Smooth muscle cell (in vitro differentiated cells): ENCODE measurements around the gene RGS9. TPM values are rescaled to one million over a fixed set of nuclear protein-coding genes. Genes with fewer than 3 reads are reported as not detected.

Experiments used
- DNase-seq: peaks from one replicate; lab custom pipeline; 2025; ENCODE audit not compliant: unreplicated experiment; lab: John Stamatoyannopoulos, UW
- H2AFZ ChIP-seq: fragments of 200-600 bp; sonication (generic); 2 replicates; pipeline ENCODE4 v1.6.0; 2016; ENCODE audit warnings: antibody characterized with exemption, low read depth, mild to moderate bottlenecking
- H3F3A ChIP-seq: fragments of 200-600 bp; sonication (generic); 2 replicates; pipeline ENCODE4 v1.6.0; 2017; ENCODE audit warnings: antibody characterized with exemption, low read depth
- H3K27ac ChIP-seq: fragments of 200-600 bp; sonication (generic); 2 replicates; pipeline ENCODE4 v1.5.1; 2016; ENCODE audit warnings: low read depth, mild to moderate bottlenecking
- H3K27me3 ChIP-seq: fragments of 200-600 bp; sonication (generic); 2 replicates; pipeline ENCODE4 v1.6.1; 2016; ENCODE audit warnings: low read depth, mild to moderate bottlenecking
- H3K36me3 ChIP-seq: fragments of 200-600 bp; sonication (generic); 2 replicates; pipeline ENCODE4 v1.5.1; 2016; ENCODE audit warnings: low read depth
- H3K4me1 ChIP-seq: fragments of 200-600 bp; sonication (generic); 2 replicates; pipeline ENCODE4 v1.5.1; 2016; ENCODE audit warnings: low read depth
- H3K4me2 ChIP-seq: fragments of 200-600 bp; sonication (generic); 2 replicates; pipeline ENCODE4 v1.6.0; 2016; ENCODE audit warnings: mild to moderate bottlenecking
- H3K4me3 ChIP-seq: fragments of 200-600 bp; sonication (generic); 2 replicates; pipeline ENCODE4 v1.5.1; 2016; ENCODE audit warnings: mild to moderate bottlenecking
- H3K79me2 ChIP-seq: fragments of 200-600 bp; sonication (generic); 2 replicates; pipeline ENCODE4 v1.6.0; 2016; ENCODE audit warnings: low read depth, mild to moderate bottlenecking
- H3K9ac ChIP-seq: fragments of 200-600 bp; sonication (generic); 2 replicates; pipeline ENCODE4 v1.6.0; 2016; ENCODE audit warnings: low read depth
- H3K9me3 ChIP-seq: fragments of 200-600 bp; sonication (generic); replicated peaks from 2 replicates; pipeline ENCODE4 v1.5.1; 2016; ENCODE audit warnings: low read depth
- H4K20me1 ChIP-seq: fragments of 200-600 bp; sonication (generic); 2 replicates; pipeline ENCODE4 v1.6.0; 2016; ENCODE audit warnings: low read depth
- CTCF ChIP-seq: fragments of 200-600 bp; sonication (generic); IDR thresholded peaks from 2 replicates; pipeline ENCODE4 v1.5.1; 2017; ENCODE audit warnings: borderline replicate concordance, mild to moderate bottlenecking, antibody characterized with exemption; ENCODE audit not compliant: insufficient read depth, poor library complexity, severe bottlenecking
- WGBS: methylation state at CpG from one replicate; pipeline ENCODE4 v1.1.7; 2016; ENCODE audit warnings: low lambda C conversion rate; 5-methylcytosine and 5-hydroxymethylcytosine counted together
- polyA plus RNA-seq: library from polyadenylated mRNA; unstranded; fragments of >200 nt; fragmentation: Nextera tagmentation; extraction: Ambion mirVana; gene quantifications from 2 replicates; pipeline ENCODE4 v1.2.1, GENCODE V29; 2016
- total RNA-seq: library from RNA; depleted of rRNA; stranded (reverse); fragments of >200 nt; gene quantifications from 2 replicates; pipeline ENCODE4 v1.2.3, GENCODE V29; 2014

RGS9 gene
- total and polyA plus RNA-seq, 2 experiments from 2014 or later, result 16.3 to 18.8 TPM

- Histone ChIP-seq H3K79me2 (no peaks in the 10 kb centered on the region), H3K27me3 (no peaks in the 10 kb centered on the region), H3K4me3 (no peak overlapping the region), H4K20me1 (no peaks in the 10 kb centered on the region), H3F3A (no peaks in the 10 kb centered on the region), H3K4me1 (no peaks in the 10 kb centered on the region), H2AFZ (no peak overlapping the region), H3K9me3 (no peaks in the 10 kb centered on the region), H3K27ac (peak overlapping the region; percentile 19), H3K9ac (peak overlapping the region; percentile 28), H3K36me3 (no peaks in the 10 kb centered on the region), H3K4me2 (peak overlapping the region; percentile 56)
- no peak for DNase-seq
- TF ChIP-seq CTCF, result no peak
- WGBS, result 45% methylated on average over 5 of the region's 5 CpGs
Observed at GRCh38 chr17:65163990-65164495, 26.9 kb downstream of the RGS9 start.

GRCh38 chr17:65166787-65167186 is 29.6 kb downstream of the RGS9 start:
- H3K27ac ChIP-seq, result no peak overlapping the region
- no peak overlapping the region for H2AFZ ChIP-seq
- H4K20me1 ChIP-seq, result no peaks in the 10 kb centered on the region
- 97% methylated on average over 16 of the region's 16 CpGs for WGBS
- H3K79me2 ChIP-seq, result no peaks in the 10 kb centered on the region
- no peaks in the 10 kb centered on the region for H3F3A ChIP-seq
- no peaks in the 10 kb centered on the region for H3K4me1 ChIP-seq
- H3K4me2 ChIP-seq, result no peak overlapping the region
- no peak overlapping the region for H3K4me3 ChIP-seq
- no peaks in the 10 kb centered on the region for H3K9me3 ChIP-seq
- no peaks in the 10 kb centered on the region for H3K36me3 ChIP-seq
- H3K9ac ChIP-seq, result no peak overlapping the region
- DNase-seq, result no peak
- H3K27me3 ChIP-seq, result no peaks in the 10 kb centered on the region
- TF ChIP-seq CTCF, result no peak

- Histone ChIP-seq H3K4me1 (no peaks in the 10 kb centered on the region), H4K20me1 (no peaks in the 10 kb centered on the region), H3K9ac (no peak overlapping the region), H3F3A (no peaks in the 10 kb centered on the region), H2AFZ (no peak overlapping the region), H3K27me3 (no peaks in the 10 kb centered on the region), H3K4me2 (no peak overlapping the region), H3K4me3 (no peak overlapping the region), H3K36me3 (no peaks in the 10 kb centered on the region), H3K9me3 (no peaks in the 10 kb centered on the region), H3K27ac (no peak overlapping the region), H3K79me2 (no peaks in the 10 kb centered on the region)
- DNase-seq, result no peak
- 94% methylated on average over 8 of the region's 8 CpGs for WGBS
- no peak for TF ChIP-seq CTCF
Observed at GRCh38 chr17:65167566-65167965, 30.4 kb downstream of the RGS9 start.

GRCh38 chr17:65169691-65170090 is 32.5 kb downstream of the RGS9 start:
- TF ChIP-seq CTCF, result no peak
- H3K4me1 ChIP-seq, result no peaks in the 10 kb centered on the region
- no peak overlapping the region for H3K4me2 ChIP-seq
- no peak overlapping the region for H3K27ac ChIP-seq
- no peaks in the 10 kb centered on the region for H3K36me3 ChIP-seq
- no peaks in the 10 kb centered on the region for H3K79me2 ChIP-seq
- WGBS, result 99% methylated on average over 3 of the region's 3 CpGs
- H4K20me1 ChIP-seq, result no peaks in the 10 kb centered on the region
- no peak overlapping the region for H2AFZ ChIP-seq
- no peaks in the 10 kb centered on the region for H3K27me3 ChIP-seq
- H3F3A ChIP-seq, result no peaks in the 10 kb centered on the region
- H3K9ac ChIP-seq, result no peak overlapping the region
- no peaks in the 10 kb centered on the region for H3K9me3 ChIP-seq
- no peak for DNase-seq
- no peak overlapping the region for H3K4me3 ChIP-seq
